Measurements from ENCODE around the gene G6PC3.

- no peak for TF ChIP-seq CTCF (IDR thresholded peaks at IDR 0.05)
- TF ChIP-seq POLR2AphosphoS5 (IDR thresholded peaks at IDR 0.05), result no peak
- no peak for TF ChIP-seq POLR2A (IDR thresholded peaks at IDR 0.05)
- TF ChIP-seq EP300 (IDR thresholded peaks at IDR 0.05), result no peak
Measured at GRCh38 chr17:44083250-44083849, 12.8 kb downstream of the G6PC3 start.

Data from sigmoid colon (tissue), 4 donors.